Activated CD8-positive, alpha-beta T cell treated with anti-CD3 and anti-CD28 coated beads for 36 hours (primary cell): ENCODE results near the gene ANKRD33B. TPM values are rescaled to one million over a fixed set of nuclear protein-coding genes. Genes with fewer than 3 reads are reported as not detected.

ENCODE experiments used
- ATAC-seq: fragments of 200-7000 bp; cut with Tn5 transposase; one replicate; pipeline ENCODE4 v1.10.0; 2021; ENCODE audit warnings: mild to moderate bottlenecking, moderate library complexity
- CTCF ChIA-PET: fragments of 350-600 bp; sonication (Branson Sonifier 250); formaldehyde crosslinking; loops from one replicate; lab custom pipeline; 2021; ENCODE audit warnings: antibody characterized with exemption; lab: Charles Lee
- POLR2A ChIA-PET: fragments of 350-600 bp; sonication (Branson Sonifier 250); formaldehyde crosslinking; loops from one replicate; lab custom pipeline; 2021; ENCODE audit warnings: antibody characterized with exemption; lab: Charles Lee
- DNase-seq: peaks from one replicate; pipeline ENCODE4 v3.0.0-alpha.2; 2020
- H3K27ac Mint-ChIP-seq: one replicate; pipeline ENCODE4 v1.8.0; 2021; ENCODE audit warnings: mild to moderate bottlenecking, mixed read lengths
- H3K27me3 Mint-ChIP-seq: one replicate; pipeline ENCODE4 v1.8.0; 2021; ENCODE audit warnings: mixed read lengths
- H3K36me3 Mint-ChIP-seq: one replicate; pipeline ENCODE4 v1.8.0; 2021; ENCODE audit warnings: low read depth, mixed read lengths
- H3K4me1 Mint-ChIP-seq: one replicate; pipeline ENCODE4 v1.8.0; 2021; ENCODE audit warnings: low read depth, mixed read lengths
- H3K4me3 Mint-ChIP-seq: one replicate; pipeline ENCODE4 v1.8.0; 2021; ENCODE audit warnings: mild to moderate bottlenecking, moderate library complexity, mixed read lengths
- H3K9me3 Mint-ChIP-seq: one replicate; pipeline ENCODE4 v1.8.0; 2021; ENCODE audit warnings: mixed read lengths
- CTCF ChIP-seq: fragments of 200-600 bp; IDR thresholded peaks from one replicate; pipeline ENCODE4 v1.8.0; 2022; ENCODE audit warnings: antibody characterized with exemption, mild to moderate bottlenecking
- intact Hi-C: fragments of 100-400 bp; cut with micrococcal nuclease; formaldehyde crosslinking; loops from one replicate; pipeline ENCODE4 v1.10.0; 2022
- total RNA-seq, 2 experiments: library from RNA; stranded (reverse); gene quantifications; one replicate each; pipeline ENCODE4 v1.2.3, GENCODE V29; 2021

The ANKRD33B gene
- total RNA-seq, 2 experiments from 2014 or later = 13.6 to 13.8 TPM

- Mint-ChIP-seq H3K27ac (no peak overlapping the region), H3K9me3 (peaks cover 14% of the 10 kb centered on the region), H3K36me3 (peaks cover 19% of the 10 kb centered on the region), H3K27me3 (peaks cover 13% of the 10 kb centered on the region), H3K4me3 (no peak overlapping the region), H3K4me1 (peaks cover 33% of the 10 kb centered on the region)
- POLR2A ChIA-PET = no interaction called here
- no peak for TF ChIP-seq CTCF
- DNase-seq (no peak), ATAC-seq (no peak)
- CTCF ChIA-PET = interaction anchor here (0.9 kb wide), 1 partner anchor 37 kb away, joined by 4 read pairs; no protein-coding TSS in a partner anchor
- intact Hi-C loops = no loop called here
Measured at GRCh38 chr5:10591159-10591558, 27.3 kb downstream of the ANKRD33B start.

GRCh38 chr5:10591966-10592365, 28.1 kb downstream of the ANKRD33B start:
- ChIA-PET POLR2A (no interaction called here), CTCF (interaction anchor here (1.9 kb wide), 1 partner anchor 36 kb away, joined by 9 read pairs; no protein-coding TSS in a partner anchor)
- H3K27me3 Mint-ChIP-seq = peaks cover 13% of the 10 kb centered on the region
- H3K4me3 Mint-ChIP-seq = no peak overlapping the region
- ATAC-seq (no peak), DNase-seq (no peak)
- H3K9me3 Mint-ChIP-seq = peaks cover 15% of the 10 kb centered on the region
- H3K4me1 Mint-ChIP-seq = peaks cover 35% of the 10 kb centered on the region
- H3K27ac Mint-ChIP-seq = no peak overlapping the region
- H3K36me3 Mint-ChIP-seq = peaks cover 26% of the 10 kb centered on the region
- no peak for TF ChIP-seq CTCF
- intact Hi-C loops = no loop called here

- H3K27me3 Mint-ChIP-seq = peaks cover 15% of the 10 kb centered on the region
- H3K4me1 Mint-ChIP-seq = peaks cover 41% of the 10 kb centered on the region
- ATAC-seq (no peak), DNase-seq (no peak)
- POLR2A ChIA-PET = no interaction called here
- intact Hi-C loops = no loop called here
- H3K27ac Mint-ChIP-seq = no peak overlapping the region
- H3K9me3 Mint-ChIP-seq = peaks cover 20% of the 10 kb centered on the region
- H3K36me3 Mint-ChIP-seq = peaks cover 28% of the 10 kb centered on the region
- no peak overlapping the region for H3K4me3 Mint-ChIP-seq
- CTCF ChIA-PET = interaction anchor here (1.3 to 1.9 kb wide), 2 partner anchors 18 to 35 kb away, joined by 4 to 9 read pairs; no protein-coding TSS in a partner anchor
- no peak for TF ChIP-seq CTCF
Measured at GRCh38 chr5:10592601-10593000, 28.7 kb downstream of the ANKRD33B start.

GRCh38 chr5:10593531-10594181, 29.8 kb downstream of the ANKRD33B start:
- Mint-ChIP-seq H3K9me3 (peaks cover 19% of the 10 kb centered on the region), H3K4me3 (no peak overlapping the region), H3K27me3 (peaks cover 10% of the 10 kb centered on the region), H3K36me3 (peaks cover 26% of the 10 kb centered on the region), H3K4me1 (peaks cover 45% of the 10 kb centered on the region), H3K27ac (no peak overlapping the region)
- no peak for ATAC-seq
- intact Hi-C loops = no loop called here
- DNase-seq = no peak
- ChIA-PET POLR2A (no interaction called here), CTCF (interaction anchor here (1.3 to 1.9 kb wide), 2 partner anchors 19 to 34 kb away, joined by 4 to 9 read pairs; no protein-coding TSS in a partner anchor)
- TF ChIP-seq CTCF = no peak

GRCh38 chr5:10594591-10595210, 30.8 kb downstream of the ANKRD33B start:
- no peak for TF ChIP-seq CTCF
- H3K4me1 Mint-ChIP-seq = peaks cover 47% of the 10 kb centered on the region
- H3K27me3 Mint-ChIP-seq = peaks cover 7% of the 10 kb centered on the region
- no peak overlapping the region for H3K4me3 Mint-ChIP-seq
- POLR2A ChIA-PET = no interaction called here
- H3K36me3 Mint-ChIP-seq = peaks cover 24% of the 10 kb centered on the region
- CTCF ChIA-PET = no interaction called here
- DNase-seq (no peak), ATAC-seq (no peak)
- H3K9me3 Mint-ChIP-seq = peaks cover 9% of the 10 kb centered on the region
- peak overlapping the region; percentile 44 for H3K27ac Mint-ChIP-seq
- intact Hi-C loops = no loop called here
